Measurements from ENCODE around the gene DYNC1I1. TPM values are rescaled to one million over a fixed set of nuclear protein-coding genes. Genes with fewer than 3 reads are reported as not detected.

DYNC1I1 gene
- polyA plus RNA-seq, 4 donors = 0.34 to 0.58 (median 0.50) TPM

DNA sequence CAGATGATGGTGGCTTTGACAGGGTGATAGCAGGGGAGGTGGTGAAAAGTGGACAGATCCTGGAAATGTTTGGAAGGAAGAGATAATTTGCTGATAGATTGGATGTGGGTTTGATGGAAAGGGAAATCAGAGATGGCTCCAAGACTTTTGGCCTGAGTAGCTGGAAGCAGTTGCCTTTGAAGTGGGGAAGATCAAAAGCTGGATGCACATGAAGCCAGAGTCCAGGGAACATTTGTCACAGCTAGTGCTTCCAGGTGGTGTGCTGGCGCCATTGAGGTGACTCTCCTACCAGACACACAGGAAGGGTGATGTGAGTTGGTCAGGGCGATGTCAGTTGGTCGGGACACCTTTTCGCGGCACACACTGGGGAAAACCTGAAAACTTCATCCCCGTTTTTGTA, 15.9 kb downstream of the DYNC1I1 start:
- DNase-seq (ENCODE audit: low read depth in 4 of 4, low spot score in 3 of 4) = no peak

DNA sequence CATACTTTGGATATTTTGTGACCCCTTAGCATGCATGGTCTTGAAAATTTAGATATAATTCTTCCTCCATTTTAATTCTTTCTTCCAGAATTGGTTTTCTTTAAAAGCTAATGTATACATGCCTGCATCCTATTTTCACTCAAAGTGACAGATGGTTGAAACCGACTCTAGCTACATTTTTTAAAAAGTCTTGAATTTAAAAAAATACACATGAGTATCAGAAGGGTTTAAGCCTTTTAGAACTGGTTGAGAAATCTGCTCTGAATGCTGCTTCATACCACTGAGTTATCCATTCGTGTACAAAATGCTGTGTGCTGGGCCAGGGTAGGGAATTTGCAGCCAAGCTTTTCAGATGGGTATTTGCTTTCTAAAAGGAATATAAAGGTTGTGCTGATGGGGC, 16.5 kb downstream of the DYNC1I1 start:
- DNase-seq (ENCODE audit: low read depth in 4 of 4, low spot score in 3 of 4) = no peak

DNA sequence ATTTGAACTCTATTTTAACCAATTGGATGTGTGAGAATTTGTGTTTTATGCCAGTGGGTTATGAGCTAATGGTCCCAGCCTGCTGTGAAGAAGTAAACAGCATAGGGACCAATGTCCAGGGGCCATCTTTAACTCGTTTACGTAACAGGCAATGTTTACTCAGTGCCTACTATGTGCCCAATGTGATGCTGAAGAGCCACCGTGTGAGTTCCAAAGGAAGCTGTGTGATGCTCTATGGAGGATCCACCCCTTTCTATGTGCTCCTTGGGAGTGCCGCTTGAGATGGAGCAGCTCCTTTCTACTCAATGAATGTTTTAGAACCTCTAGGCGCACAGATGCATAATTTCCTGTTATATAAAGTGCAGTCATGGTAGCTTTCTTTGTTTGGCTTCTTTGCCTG, 21.3 kb downstream of the DYNC1I1 start:
- DNase-seq (ENCODE audit: low read depth in 4 of 4, low spot score in 3 of 4) = no peak

DNA sequence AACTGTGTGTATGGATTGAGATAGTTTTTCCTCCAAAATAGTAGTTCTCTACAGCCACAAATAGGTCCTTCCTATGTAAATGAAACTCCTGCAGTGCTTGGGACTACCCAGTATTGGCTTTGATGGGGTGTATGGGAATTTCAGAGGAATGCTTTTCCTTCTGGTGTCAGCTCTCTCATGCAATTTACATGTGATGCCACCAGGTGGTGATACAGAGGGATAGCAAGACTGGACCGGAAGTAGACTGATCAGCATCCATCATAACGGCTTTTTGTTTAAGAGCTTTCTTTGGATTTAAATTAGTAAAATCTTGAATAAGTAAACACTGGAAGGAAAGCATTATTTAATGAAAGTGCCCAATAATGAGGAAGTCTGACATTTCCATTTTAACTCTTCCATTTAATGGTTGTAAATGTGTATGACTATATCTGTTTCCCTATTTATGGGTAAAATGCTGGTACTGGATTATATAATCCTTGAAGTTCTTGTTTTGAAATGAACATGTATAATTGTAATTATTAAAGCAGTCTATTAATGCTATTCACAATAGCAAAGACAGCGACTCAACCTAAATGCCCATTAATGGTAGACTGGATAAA, 22.7 kb downstream of the DYNC1I1 start:
- DNase-seq (ENCODE audit: low read depth in 4 of 4, low spot score in 3 of 4) = no peak

DNA sequence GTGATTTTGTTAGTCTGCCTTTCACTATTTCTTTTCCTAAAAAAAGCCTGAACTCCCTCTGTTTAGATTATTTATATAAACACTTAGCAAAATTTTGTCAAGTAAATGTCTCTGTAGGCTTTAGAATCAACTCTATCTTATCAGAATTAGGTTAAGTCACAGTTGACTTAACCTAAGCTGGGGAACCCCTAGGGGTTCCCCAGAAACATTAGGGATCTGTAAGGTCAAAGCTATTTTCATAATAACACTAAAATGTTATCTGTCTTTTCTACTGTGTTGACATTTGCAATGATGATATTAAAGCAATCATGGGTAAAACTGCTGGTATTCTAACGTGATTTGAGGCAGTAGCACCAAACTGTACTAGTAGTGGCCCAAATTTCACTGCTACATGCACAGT, 24.3 kb downstream of the DYNC1I1 start:
- DNase-seq (ENCODE audit: low read depth in 4 of 4, low spot score in 3 of 4) = no peak

DNA sequence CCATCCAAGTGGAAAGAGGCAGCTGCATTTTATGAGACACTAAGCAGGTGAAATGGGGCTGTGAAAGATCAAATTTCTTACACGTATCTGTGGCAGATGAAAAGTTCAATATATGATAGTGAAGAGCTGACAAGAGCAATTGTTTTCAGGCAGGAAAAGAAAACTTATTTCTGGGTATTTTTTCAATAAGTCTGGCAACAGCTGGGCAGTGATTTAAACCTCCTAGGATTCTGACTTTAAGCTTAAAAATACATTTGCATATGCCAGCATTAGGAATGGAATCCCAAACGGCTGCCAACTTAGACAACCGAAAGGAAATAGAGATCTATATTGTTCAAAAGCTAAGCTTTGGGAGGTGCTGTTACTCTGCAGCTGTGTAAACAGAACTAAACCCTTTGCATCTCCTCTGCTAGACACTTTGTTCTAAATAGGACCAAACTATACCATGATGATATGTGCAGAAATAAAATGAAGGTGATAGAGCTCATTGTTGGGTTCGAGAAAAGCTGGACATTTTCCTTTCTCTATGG, 26.1 kb downstream of the DYNC1I1 start:
- no peak for DNase-seq (ENCODE audit: low read depth in 4 of 4, low spot score in 3 of 4)

DNA sequence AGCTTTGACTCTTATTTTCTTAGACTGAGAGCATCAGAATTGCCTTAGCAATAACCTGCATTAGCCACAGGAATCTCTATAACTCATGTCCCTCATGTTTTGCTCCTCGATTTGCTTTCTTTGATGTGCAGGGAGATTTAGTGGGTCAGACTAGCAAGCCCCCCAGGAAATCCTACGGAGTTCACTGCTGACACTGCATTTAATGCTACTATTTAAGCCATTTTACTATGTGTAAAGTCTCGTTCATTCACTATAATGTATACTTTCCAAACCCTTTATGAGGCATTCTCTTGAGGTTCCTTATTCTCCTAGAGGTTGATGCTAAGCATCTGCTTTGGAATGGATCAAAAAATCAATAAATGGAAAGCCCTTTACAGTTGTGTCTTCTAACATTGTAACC, 28.4 kb downstream of the DYNC1I1 start:
- DNase-seq (ENCODE audit: low read depth in 4 of 4, low spot score in 3 of 4) = no peak

DNA sequence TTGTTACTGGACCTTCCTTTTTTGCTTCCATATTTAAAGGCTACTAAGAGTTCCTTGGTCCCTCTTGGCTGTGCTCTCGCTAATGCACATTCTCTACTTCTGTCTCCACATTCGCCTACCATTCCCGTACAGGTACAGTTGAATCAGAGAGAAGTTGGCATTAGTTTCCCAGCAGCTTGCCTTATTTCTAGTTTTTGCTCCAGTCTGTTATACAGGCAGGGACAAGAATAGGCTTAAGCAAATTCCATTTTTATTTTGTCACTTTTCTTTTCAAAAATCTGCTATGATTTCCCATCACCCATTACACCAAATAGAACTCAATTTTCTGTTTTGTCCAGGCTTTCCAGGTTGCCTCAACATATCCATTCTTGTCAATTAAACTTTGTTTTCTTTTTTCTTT, 29.9 kb downstream of the DYNC1I1 start:
- DNase-seq (ENCODE audit: low read depth in 4 of 4, low spot score in 3 of 4) = no peak

DNA sequence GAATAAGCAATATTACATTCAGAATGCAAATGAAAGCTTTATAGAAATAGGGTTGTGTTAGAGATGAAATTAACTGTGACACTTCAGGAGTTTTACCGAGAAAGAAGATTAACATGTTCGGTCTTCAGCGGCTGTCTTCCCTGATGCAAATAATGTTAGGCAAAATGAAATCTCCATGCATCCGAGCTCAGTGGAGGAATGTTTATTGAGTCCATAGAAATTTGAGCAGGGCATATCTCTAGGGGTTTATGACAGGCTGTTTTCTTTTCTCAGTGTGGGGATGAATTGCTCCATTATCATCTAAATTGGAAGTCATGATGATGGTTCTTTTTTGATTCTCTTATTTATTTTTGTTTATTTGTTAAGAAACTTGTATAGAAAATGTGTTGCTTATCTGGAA, 31.7 kb downstream of the DYNC1I1 start:
- no peak for DNase-seq (ENCODE audit: low read depth in 4 of 4, low spot score in 3 of 4)

DNA sequence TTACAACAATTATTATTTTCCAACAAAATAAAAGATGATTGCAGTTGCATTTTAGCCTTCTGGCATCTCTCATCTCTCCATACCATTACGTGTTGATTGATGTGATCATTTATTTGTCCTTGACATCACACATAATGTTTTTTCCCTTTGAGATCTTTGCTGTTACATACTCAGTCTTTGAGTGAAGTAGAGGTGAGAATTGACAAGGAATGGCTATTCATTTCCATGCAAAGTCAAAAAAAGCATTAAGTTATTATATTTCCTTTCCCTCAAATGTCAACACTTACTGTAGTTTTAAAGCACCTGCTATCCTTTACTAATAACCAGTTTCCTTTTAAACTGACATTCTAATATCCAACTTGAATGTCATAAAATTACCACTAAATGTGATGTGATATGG, 33.6 kb downstream of the DYNC1I1 start:
- DNase-seq (ENCODE audit: low read depth in 4 of 4, low spot score in 3 of 4) = no peak

DNA sequence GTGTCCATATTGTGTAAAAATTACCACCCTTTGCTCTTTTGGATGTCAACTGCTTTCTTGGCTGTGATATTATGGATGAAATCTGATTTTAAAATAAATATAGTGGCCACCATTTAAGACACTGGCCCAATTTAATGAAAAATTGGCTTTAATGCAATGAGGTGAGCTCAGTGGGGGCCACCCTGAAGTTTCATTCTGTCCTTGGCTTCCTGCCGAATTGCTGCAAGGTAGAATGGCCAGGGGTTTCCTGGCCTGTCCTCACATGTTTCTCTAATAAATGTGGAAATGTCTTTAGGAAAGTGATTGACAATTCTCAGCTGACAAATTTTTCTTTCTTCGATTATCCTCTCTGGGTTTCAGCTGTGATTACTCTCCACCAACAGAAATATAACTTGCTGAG, 36.0 kb downstream of the DYNC1I1 start:
- DNase-seq (ENCODE audit: low read depth in 4 of 4, low spot score in 3 of 4) = no peak

DNA sequence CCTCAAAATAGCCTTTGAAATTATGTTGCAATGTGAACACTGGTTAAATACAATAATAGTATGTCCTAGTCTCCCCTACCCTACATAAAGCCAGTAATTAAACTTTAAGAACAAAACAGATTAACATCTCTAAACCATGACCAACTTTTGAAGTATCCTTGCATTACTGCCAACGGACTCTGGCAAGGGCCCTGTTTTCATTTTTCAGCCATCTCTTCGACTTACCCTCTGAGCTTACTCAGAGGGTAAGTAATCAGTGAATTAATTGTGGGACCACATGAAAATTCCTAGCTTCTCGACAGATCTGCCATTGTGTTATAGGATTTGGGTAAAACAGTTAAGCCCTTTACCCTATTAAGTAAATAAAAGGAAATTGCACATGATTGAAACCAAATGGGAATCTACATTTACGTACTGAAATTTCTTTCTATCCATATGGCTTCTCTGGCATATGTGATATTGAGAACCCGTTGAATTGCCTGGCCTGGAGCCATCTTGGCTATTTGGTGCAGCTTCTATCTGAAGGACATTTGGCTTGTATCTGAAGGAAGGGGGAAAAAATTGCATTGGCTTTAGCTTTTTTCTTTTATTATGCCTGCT, 39.6 kb downstream of the DYNC1I1 start:
- DNase-seq (ENCODE audit: low read depth in 4 of 4, low spot score in 3 of 4) = no peak

DNA sequence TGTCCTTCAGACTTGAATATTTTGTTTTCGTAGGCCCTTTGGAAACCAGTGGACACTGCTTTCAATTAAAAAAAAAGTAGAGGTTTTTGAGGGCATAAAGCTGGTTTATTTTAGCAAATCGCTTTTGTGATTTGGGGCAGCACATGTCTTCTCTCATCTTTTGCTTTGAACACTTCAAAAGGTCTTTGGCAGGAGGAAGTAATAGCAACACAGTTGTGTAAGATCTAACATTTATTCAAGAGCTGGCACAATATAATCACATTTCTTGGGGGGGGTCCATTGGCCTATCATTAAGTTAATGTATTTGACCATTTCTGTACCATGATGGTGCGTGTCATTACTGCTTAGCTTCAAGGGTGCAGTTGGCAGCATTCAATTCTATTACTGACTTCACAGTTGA, 42.4 kb downstream of the DYNC1I1 start:
- no peak for DNase-seq (ENCODE audit: low read depth in 4 of 4, low spot score in 3 of 4)

DNA sequence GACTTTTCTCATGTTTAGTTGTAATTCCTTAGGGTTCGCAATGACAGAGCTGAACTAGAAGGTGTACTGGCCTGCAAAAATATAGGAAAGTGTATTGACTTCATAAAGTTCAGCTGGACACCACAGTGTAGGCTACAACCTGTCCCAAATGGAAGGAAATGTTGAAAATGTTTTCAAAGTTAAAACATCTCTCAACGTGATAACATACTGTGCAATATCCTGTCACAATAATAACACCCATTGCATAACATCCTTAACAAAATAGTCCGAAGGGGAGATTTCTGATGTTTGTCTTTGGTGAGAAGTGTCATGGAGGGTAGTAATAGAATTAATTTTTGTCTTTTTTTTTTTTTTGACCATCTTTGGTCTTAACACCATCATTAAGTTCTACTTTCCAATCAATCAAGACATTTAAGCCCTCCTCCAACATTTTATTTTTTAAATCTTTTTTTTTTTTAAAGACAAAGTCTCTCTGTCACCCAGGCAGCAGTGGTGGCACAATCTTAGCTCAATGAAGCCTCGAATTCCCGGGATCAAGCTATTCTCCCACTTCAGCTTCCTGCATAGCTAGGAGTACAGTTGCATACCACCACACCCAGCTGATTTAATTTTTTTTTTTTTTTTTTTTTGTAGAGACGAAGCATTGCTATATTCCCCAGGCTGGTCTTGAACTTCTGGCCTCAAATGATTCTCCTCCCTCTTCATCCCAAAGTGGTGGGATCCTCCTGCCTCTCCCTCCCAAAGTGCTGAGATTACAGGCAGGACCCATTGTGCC, 45.7 kb downstream of the DYNC1I1 start:
- no peak for DNase-seq (ENCODE audit: low read depth in 4 of 4, low spot score in 3 of 4)

DNA sequence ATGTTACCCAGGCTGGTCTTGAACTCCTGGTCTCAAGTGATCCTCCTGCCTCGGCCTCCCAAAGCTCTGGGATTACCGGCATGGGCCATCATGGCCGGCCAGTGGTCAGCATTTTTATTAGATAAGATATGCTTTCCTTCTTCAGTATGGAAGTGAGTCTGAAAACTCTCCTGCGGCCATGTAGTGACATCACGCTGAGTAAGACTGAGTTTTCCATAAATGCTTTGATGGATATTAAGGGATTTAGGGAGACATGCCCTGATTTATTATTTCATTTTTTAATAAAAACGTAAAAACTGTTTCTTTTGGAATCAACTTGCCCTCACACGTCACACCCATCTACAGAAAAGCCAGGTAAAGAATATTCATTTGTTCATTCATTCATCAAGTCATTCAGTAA, 48.4 kb downstream of the DYNC1I1 start:
- no peak for DNase-seq (ENCODE audit: low read depth in 4 of 4, low spot score in 3 of 4)

DNA sequence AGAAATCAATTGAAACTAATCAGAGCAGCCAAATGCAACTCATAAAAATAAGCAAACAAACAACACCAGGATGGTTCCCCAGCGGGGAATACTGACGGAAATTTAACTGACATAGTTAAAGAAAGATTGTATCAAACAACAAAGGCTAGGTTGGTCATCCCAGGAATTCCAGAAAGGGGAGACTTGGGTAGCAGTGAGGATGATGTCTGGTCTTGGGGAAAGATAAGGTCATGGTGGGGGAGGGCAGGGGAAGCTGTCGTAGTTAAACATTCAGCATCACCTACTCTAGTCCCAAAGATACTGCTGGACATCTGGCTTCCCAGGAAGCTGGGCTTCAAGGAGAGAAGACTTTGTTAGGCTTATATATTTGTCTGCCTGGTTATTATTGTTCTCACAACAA, 50.4 kb downstream of the DYNC1I1 start:
- DNase-seq (ENCODE audit: low read depth in 4 of 4, low spot score in 3 of 4) = no peak

DNA sequence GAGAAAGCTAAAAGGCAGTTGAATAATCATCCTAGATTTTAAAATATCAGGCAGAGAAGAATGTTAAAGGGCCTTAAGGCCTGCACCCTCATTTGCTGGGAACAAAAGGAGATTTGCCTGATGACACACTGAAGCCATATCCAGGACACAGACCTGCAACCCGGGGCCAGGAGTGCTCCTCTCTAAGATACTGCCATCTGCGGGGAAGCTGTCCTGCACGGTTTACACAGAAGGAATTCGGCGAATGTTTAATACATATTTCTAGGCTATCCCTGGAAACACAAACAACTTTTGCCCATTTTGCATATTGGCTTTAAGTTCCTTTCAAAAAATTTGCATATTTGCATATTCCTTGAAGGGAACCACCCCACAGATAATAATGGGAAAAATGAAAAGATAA, 52.3 kb downstream of the DYNC1I1 start:
- DNase-seq (ENCODE audit: low read depth in 4 of 4, low spot score in 3 of 4) = no peak

DNA sequence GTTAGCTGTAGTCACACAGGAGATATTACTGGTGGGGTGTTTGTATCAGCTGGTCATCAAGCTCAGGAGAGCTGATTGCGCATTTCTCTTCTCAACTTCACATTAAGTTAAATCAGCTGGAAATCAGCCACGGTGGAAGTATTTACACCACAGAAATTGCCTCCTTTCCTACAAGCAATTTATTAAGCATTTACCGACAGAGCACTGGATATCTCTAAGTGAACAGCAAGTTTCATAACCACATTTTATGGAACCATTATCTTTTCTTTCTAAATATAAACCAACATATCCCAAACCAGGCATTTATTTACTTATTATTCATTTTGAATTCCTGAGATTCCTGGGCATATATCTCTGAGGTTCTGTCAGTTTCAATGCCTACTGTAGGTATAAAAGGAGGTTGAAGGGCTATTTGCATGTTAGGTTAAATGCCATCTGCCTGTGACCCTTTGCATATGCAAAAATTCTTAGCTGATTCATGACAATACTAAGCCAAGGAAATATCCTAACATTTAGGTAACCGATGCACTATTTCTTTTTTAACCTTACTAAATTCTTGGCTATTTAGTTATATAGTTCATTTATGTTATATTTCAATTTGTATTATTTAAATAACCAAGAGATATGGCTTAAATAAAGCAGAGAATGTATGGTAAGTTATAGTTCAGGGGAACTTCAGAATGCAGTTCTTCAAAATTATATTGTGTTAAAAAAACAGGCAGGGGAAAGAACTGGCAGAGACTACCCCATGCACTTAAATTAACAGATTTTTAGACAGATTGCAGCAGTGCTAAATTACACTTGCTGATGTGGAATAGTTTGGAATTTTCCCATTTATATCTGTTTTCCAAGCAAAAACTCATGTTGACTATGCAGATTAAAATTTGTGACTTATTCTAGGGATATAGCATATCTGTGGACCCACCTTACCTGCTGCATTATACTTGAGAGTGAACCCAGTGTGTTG, 56.8 kb downstream of the DYNC1I1 start:
- no peak for DNase-seq (ENCODE audit: low read depth in 4 of 4, low spot score in 3 of 4)

DNA sequence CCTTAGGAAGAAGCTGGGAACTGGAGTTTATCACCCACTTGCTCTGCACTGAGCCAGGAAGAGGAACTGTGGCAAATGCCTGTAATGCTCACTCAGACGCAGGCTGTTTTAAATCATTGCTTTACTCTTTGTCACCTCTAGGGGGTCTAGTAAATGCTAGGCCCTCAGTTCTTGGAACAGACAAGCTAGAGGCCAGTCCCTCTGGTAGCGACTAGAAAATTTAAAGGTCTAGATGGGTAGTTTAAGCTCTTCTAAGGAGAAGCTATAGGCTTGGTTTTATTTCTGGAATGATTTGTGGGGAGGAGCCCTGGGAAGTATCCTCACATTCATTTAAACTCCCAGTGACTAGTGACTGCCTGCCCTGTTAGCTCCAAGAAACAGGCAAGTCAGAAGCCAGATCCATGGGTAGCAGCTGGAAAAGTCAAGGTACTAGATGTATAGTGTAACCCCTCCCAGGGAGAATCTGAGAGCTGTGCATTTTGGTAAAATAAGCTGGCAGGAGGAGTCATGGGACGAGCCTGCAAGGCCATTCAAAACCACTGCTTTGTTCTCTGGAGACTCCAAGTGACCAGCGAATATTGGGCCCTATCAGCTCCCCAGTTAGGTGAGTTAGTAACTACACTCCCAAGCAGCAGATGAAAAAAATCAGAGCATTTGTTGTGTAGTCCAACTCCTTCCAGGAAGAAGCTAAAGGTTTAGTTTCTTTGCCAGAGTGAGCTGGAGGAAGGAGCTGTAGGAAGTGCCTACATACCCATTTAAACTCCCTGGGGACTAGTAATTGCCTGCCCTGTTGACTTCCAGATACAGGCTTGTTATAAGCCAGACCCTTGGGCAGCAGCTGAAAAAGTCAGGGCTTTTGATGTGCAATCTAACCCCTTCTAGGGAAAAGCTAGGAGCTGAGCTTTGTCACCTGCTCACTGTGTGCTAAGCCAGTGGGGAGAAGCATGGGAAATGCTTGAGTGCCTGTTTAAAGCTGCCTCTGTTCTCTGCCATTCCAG, 68.9 kb downstream of the DYNC1I1 start:
- DNase-seq (ENCODE audit: low read depth in 4 of 4, low spot score in 3 of 4) = no peak

DNA sequence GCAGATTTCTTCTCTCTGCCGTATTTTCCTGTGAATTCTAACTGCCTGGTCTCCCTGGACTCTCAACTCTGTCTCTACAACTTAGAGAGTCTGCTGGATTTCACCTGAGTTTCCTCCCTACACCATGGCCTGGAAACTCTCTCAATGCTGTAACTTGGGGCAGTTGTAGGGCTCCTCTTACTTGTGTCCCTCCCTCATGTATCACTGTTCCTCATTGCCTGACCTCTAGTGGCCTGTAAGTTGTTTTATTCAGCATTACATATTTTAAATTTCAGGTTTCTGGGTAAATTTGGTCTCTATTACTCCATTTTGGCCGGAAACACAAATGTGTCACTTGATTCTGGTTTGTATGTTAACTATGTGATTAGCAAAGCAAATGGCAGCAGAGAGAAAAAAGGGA, 70.9 kb downstream of the DYNC1I1 start:
- DNase-seq (ENCODE audit: low read depth in 4 of 4, low spot score in 3 of 4) = no peak

All from right renal pelvis (tissue), 4 donors.